ENCODE measurements around the gene ASF1B. TPM values are rescaled to one million over a fixed set of nuclear protein-coding genes. Genes with fewer than 3 reads are reported as not detected.
A peak's percentile ranks its signal among the peaks of the same experiment; 100 is the strongest.

The ASF1B gene
- total RNA-seq, 1 donor from 2014 or later: 16.4 TPM

DNA sequence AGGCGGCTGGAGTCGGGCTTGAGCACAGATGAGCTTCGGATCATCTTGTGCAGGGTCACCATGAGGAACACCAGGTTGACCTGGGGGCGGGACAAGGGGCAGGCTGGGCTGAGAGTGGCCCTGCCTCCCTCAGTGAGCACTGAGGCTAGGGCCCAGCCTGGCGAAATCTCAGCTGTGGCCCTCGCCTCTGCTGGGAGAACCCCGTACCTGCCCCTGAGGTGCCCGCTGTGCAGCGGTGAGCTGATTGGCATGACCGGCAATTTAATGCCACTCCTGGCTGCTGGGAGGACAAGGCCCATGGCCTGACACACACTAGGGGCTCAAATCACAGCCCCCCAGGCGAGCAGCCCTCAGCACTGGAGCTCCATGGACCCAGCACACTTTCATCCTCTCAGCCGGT, 19.7 kb upstream of the ASF1B start:
- Histone ChIP-seq H3F3A (ENCODE audit: low read depth) (peaks cover 3% of the 10 kb centered on the region), H3K27me3 (no peaks in the 10 kb centered on the region), H3K36me3 (no peaks in the 10 kb centered on the region), H3K4me1 (no peaks in the 10 kb centered on the region), H3K4me3 (no peak overlapping the region), H3K9me3 (ENCODE audit: low read depth) (no peaks in the 10 kb centered on the region), H4K20me1 (ENCODE audit: low read depth) (peaks cover 7% of the 10 kb centered on the region), H3K79me2 (ENCODE audit: low read depth) (no peaks in the 10 kb centered on the region), H3K9ac (no peak overlapping the region), H3K4me2 (no peak overlapping the region), H3K27ac (no peak overlapping the region), H2AFZ (replicated peaks) (no peak overlapping the region)
- no peak for DNase-seq (ENCODE audit: low spot score)
- Mint-ChIP-seq H3K27ac (no peak overlapping the region), H3K4me3 (no peak overlapping the region), H3K9me3 (no peaks in the 10 kb centered on the region), H3K36me3 (peaks cover 19% of the 10 kb centered on the region), H3K4me1 (no peaks in the 10 kb centered on the region), H3K27me3 (ENCODE audit: insufficient read depth, low read depth) (peaks cover 6% of the 10 kb centered on the region)
- no peak for TF ChIP-seq EZH2phosphoT487 (IDR thresholded peaks at IDR 0.05)
- TF ChIP-seq, protein P1, sequence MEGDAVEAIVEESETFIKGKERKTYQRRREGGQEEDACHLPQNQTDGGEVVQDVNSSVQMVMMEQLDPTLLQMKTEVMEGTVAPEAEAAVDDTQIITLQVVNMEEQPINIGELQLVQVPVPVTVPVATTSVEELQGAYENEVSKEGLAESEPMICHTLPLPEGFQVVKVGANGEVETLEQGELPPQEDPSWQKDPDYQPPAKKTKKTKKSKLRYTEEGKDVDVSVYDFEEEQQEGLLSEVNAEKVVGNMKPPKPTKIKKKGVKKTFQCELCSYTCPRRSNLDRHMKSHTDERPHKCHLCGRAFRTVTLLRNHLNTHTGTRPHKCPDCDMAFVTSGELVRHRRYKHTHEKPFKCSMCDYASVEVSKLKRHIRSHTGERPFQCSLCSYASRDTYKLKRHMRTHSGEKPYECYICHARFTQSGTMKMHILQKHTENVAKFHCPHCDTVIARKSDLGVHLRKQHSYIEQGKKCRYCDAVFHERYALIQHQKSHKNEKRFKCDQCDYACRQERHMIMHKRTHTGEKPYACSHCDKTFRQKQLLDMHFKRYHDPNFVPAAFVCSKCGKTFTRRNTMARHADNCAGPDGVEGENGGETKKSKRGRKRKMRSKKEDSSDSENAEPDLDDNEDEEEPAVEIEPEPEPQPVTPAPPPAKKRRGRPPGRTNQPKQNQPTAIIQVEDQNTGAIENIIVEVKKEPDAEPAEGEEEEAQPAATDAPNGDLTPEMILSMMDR (IDR thresholded peaks at IDR 0.05): no peak
- no peak for TF ChIP-seq EZH2 (IDR thresholded peaks at IDR 0.05)

DNA sequence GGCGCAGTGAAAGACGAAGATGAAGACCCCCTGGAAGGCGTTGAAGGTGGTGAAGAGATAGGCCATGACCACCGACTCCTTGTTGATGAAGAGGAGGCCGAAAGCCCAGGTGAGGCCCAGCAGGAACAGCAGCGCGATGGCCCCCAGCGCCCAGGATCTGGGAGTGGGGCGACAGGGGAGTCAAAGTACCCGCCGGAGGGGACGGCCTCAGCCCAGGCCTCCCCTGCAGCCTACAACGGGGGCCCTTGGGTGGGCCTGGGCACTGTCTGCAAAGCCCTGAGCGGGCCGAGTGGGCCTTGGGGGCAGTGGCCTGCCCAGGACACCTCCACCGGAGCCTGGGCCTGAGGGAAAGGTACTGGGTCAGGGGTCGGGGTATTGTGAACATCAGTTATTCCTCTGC, 19.0 kb upstream of the ASF1B start:
- no peaks in the 10 kb centered on the region for H3K4me1 Mint-ChIP-seq
- no peaks in the 10 kb centered on the region for H3K79me2 ChIP-seq (ENCODE audit: low read depth)
- no peak overlapping the region for H3K4me3 ChIP-seq
- H3K9ac ChIP-seq: no peak overlapping the region
- peaks cover 19% of the 10 kb centered on the region for H3K36me3 Mint-ChIP-seq
- peak overlapping the region; percentile 21 for H3K4me3 Mint-ChIP-seq
- DNase-seq (ENCODE audit: low spot score): no peak
- TF ChIP-seq EZH2phosphoT487 (IDR thresholded peaks at IDR 0.05) (no peak), EZH2 (IDR thresholded peaks at IDR 0.05) (no peak)
- TF ChIP-seq, protein P1 (IDR thresholded peaks at IDR 0.05): no peak
- H3K4me2 ChIP-seq: no peak overlapping the region
- peaks cover 3% of the 10 kb centered on the region for H3F3A ChIP-seq (ENCODE audit: low read depth)
- H3K4me1 ChIP-seq: no peaks in the 10 kb centered on the region
- H2AFZ ChIP-seq (replicated peaks): no peak overlapping the region
- H3K9me3 Mint-ChIP-seq: no peaks in the 10 kb centered on the region
- no peak overlapping the region for H3K27ac ChIP-seq
- no peak overlapping the region for H3K27ac Mint-ChIP-seq
- H3K27me3 ChIP-seq: no peaks in the 10 kb centered on the region
- H4K20me1 ChIP-seq (ENCODE audit: low read depth): peaks cover 13% of the 10 kb centered on the region
- no peaks in the 10 kb centered on the region for H3K36me3 ChIP-seq
- H3K9me3 ChIP-seq (ENCODE audit: low read depth): no peaks in the 10 kb centered on the region
- peaks cover 6% of the 10 kb centered on the region for H3K27me3 Mint-ChIP-seq (ENCODE audit: insufficient read depth, low read depth)

DNA sequence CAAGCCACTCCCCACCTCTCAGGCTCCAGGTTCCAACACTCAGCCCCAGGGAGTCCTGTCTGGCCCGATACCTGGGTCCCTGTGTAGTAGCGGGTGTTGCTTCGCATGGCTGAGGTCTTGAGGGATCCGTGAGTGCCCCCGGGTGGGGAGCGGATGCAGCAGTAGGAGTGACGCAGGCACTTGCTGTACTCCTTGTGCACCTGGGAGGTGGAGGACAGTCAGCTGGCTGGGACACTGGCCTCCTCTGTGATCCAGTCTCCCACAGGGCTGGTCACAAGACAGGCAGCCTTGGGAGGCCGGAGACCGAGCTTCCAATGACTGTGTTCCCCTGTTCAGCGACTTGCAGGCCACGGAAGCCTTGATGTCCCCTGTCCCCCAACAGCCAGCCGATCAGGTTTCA, 16.3 kb upstream of the ASF1B start:
- no peak overlapping the region for H3K27ac ChIP-seq
- peaks cover 22% of the 10 kb centered on the region for H3F3A ChIP-seq (ENCODE audit: low read depth)
- H3K36me3 ChIP-seq: no peaks in the 10 kb centered on the region
- peaks cover 38% of the 10 kb centered on the region for H4K20me1 ChIP-seq (ENCODE audit: low read depth)
- peaks cover 9% of the 10 kb centered on the region for H3K27me3 Mint-ChIP-seq (ENCODE audit: insufficient read depth, low read depth)
- peaks cover 23% of the 10 kb centered on the region for H3K4me1 ChIP-seq
- H3K27ac Mint-ChIP-seq: peak overlapping the region; percentile 4
- H3K27me3 ChIP-seq: no peaks in the 10 kb centered on the region
- TF ChIP-seq EZH2 (IDR thresholded peaks at IDR 0.05) (no peak), EZH2phosphoT487 (IDR thresholded peaks at IDR 0.05) (no peak)
- TF ChIP-seq, protein P1 (IDR thresholded peaks at IDR 0.05): no peak
- H3K9me3 ChIP-seq (ENCODE audit: low read depth): no peaks in the 10 kb centered on the region
- H3K79me2 ChIP-seq (ENCODE audit: low read depth): no peaks in the 10 kb centered on the region
- H3K9me3 Mint-ChIP-seq: no peaks in the 10 kb centered on the region
- no peak overlapping the region for H3K4me3 Mint-ChIP-seq
- H3K4me1 Mint-ChIP-seq: peaks cover 15% of the 10 kb centered on the region
- no peak overlapping the region for H3K4me3 ChIP-seq
- H2AFZ ChIP-seq (replicated peaks): no peak overlapping the region
- peaks cover 15% of the 10 kb centered on the region for H3K36me3 Mint-ChIP-seq
- H3K4me2 ChIP-seq: no peak overlapping the region
- no peak for DNase-seq (ENCODE audit: low spot score)
- no peak overlapping the region for H3K9ac ChIP-seq
